WTC11 (cell line): ENCODE results near the gene RAET1G. TPM values are rescaled to one million over a fixed set of nuclear protein-coding genes. Genes with fewer than 3 reads are reported as not detected.

Source experiments
- ATAC-seq: fragments of 200-7000 bp; cut with Tn5 transposase; 2 replicates; pipeline ENCODE4 v1.10.0; 2021; ENCODE audit warnings: mild to moderate bottlenecking, moderate library complexity
- CTCF ChIA-PET: fragments of 300-600 bp; sonication (Branson Sonifier 250); formaldehyde crosslinking; loops from one replicate; lab custom pipeline; 2021; ENCODE audit warnings: antibody characterized with exemption; lab: Charles Lee
- POLR2A ChIA-PET: fragments of 350-600 bp; sonication (Branson Sonifier 250); formaldehyde crosslinking; loops from one replicate; lab custom pipeline; 2021; ENCODE audit warnings: antibody characterized with exemption; lab: Charles Lee
- DNase-seq: peaks from one replicate; pipeline ENCODE4 v3.0.0; 2021; ENCODE audit warnings: low spot score
- H3K27ac Mint-ChIP-seq: 2 replicates; pipeline ENCODE4 v1.8.0; 2021; ENCODE audit warnings: mixed read lengths
- H3K27me3 Mint-ChIP-seq: 2 replicates; pipeline ENCODE4 v1.8.0; 2021; ENCODE audit warnings: low read depth, mild to moderate bottlenecking, moderate library complexity, mixed read lengths
- H3K36me3 Mint-ChIP-seq: 2 replicates; pipeline ENCODE4 v1.8.0; 2021; ENCODE audit warnings: mixed read lengths
- H3K4me1 Mint-ChIP-seq: 2 replicates; pipeline ENCODE4 v1.8.0; 2022; ENCODE audit warnings: mixed read lengths
- H3K4me3 Mint-ChIP-seq: 2 replicates; pipeline ENCODE4 v1.8.0; 2021; ENCODE audit warnings: mild to moderate bottlenecking, moderate library complexity, mixed read lengths
- H3K9me3 Mint-ChIP-seq: 2 replicates; pipeline ENCODE4 v1.8.0; 2021; ENCODE audit warnings: mixed read lengths
- ERG ChIP-seq: fragments of 250-450 bp; sonication (Bioruptor Pico); IDR thresholded peaks from 2 replicates; pipeline ENCODE4 v1.8.0; 2021; ENCODE audit warnings: mild to moderate bottlenecking
- ESRRA ChIP-seq: sonication (generic); formaldehyde crosslinking; IDR thresholded peaks from 2 replicates; pipeline ENCODE4 v1.8.1; 2022; ENCODE audit warnings: mild to moderate bottlenecking, missing genetic modification reagents, borderline replicate concordance
- FOXK1 ChIP-seq: sonication (generic); formaldehyde crosslinking; IDR thresholded peaks from 2 replicates; pipeline ENCODE4 v1.8.0; 2022; ENCODE audit warnings: mild to moderate bottlenecking, moderate library complexity, missing genetic modification reagents
- GTF2I ChIP-seq: fragments of 250-450 bp; sonication (Bioruptor Pico); conservative IDR thresholded peaks from 2 replicates; pipeline ENCODE4 v1.4.0; 2021; ENCODE audit warnings: mild to moderate bottlenecking
- HMGXB4 ChIP-seq: sonication (generic); formaldehyde crosslinking; IDR thresholded peaks from 2 replicates; pipeline ENCODE4 v1.8.1; 2023; ENCODE audit warnings: mild to moderate bottlenecking, moderate library complexity, missing genetic modification reagents
- MXD4 ChIP-seq: fragments of 250-450 bp; sonication (Bioruptor Pico); IDR thresholded peaks from 2 replicates; pipeline ENCODE4 v1.8.0; 2021; ENCODE audit warnings: mild to moderate bottlenecking, moderate library complexity, borderline replicate concordance
- NFE2L1 ChIP-seq: sonication (generic); formaldehyde crosslinking; IDR thresholded peaks from 2 replicates; pipeline ENCODE4 v1.8.1; 2023; ENCODE audit warnings: missing genetic modification reagents
- NR3C1 ChIP-seq: sonication (generic); formaldehyde crosslinking; conservative IDR thresholded peaks from 2 replicates; pipeline ENCODE4 v1.8.1; 2023; ENCODE audit warnings: low read depth, mild to moderate bottlenecking, missing genetic modification reagents
- PRDM15 ChIP-seq: sonication (generic); formaldehyde crosslinking; IDR thresholded peaks from 2 replicates; pipeline ENCODE4 v1.8.0; 2022; ENCODE audit warnings: missing genetic modification reagents
- SOX15 ChIP-seq: fragments of 250-450 bp; sonication (Bioruptor Pico); IDR thresholded peaks from 2 replicates; pipeline ENCODE4 v1.9.0; 2021; ENCODE audit warnings: mild to moderate bottlenecking
- TCF7 ChIP-seq: sonication (generic); formaldehyde crosslinking; IDR thresholded peaks from 2 replicates; pipeline ENCODE4 v1.8.0; 2022; ENCODE audit warnings: mild to moderate bottlenecking, low read depth, missing genetic modification reagents, moderate library complexity
- TEAD1 ChIP-seq: sonication (generic); formaldehyde crosslinking; IDR thresholded peaks from 2 replicates; pipeline ENCODE4 v1.8.0; 2022; ENCODE audit warnings: mild to moderate bottlenecking, missing genetic modification reagents
- ZNF121 ChIP-seq: sonication (generic); formaldehyde crosslinking; IDR thresholded peaks from 2 replicates; pipeline ENCODE4 v1.8.0; 2023; ENCODE audit warnings: missing genetic modification reagents
- ZNF396 ChIP-seq: fragments of 250-450 bp; sonication (Bioruptor Pico); IDR thresholded peaks from 2 replicates; pipeline ENCODE4 v1.8.0; 2021; ENCODE audit warnings: mild to moderate bottlenecking, moderate library complexity, borderline replicate concordance
- ZNF671 ChIP-seq: fragments of 250-450 bp; sonication (Bioruptor Pico); IDR thresholded peaks from 2 replicates; pipeline ENCODE4 v1.8.0; 2021; ENCODE audit warnings: mild to moderate bottlenecking
- total RNA-seq: library from RNA; stranded (reverse); gene quantifications from 3 replicates; pipeline ENCODE4 v1.2.3, GENCODE V29; 2021
- TF ChIP-seq, protein P1 (sequence below): sonication (generic); formaldehyde crosslinking; IDR thresholded peaks from 2 replicates; pipeline ENCODE4 v1.8.1; 2022; ENCODE audit warnings: low read depth, missing genetic modification reagents, borderline replicate concordance
- TF ChIP-seq, protein P2 (sequence below): sonication (generic); formaldehyde crosslinking; IDR thresholded peaks from 2 replicates; pipeline ENCODE4 v1.8.0; 2022; ENCODE audit warnings: mild to moderate bottlenecking, missing genetic modification reagents
- TF ChIP-seq, protein P3 (sequence below): sonication (generic); formaldehyde crosslinking; IDR thresholded peaks from 2 replicates; pipeline ENCODE4 v1.8.1; 2023; ENCODE audit warnings: mild to moderate bottlenecking, missing genetic modification reagents
- TF ChIP-seq, protein P4 (sequence below): sonication (generic); formaldehyde crosslinking; conservative IDR thresholded peaks from 2 replicates; pipeline ENCODE4 v1.8.1; 2023; ENCODE audit warnings: mild to moderate bottlenecking, low read depth, missing genetic modification reagents, moderate library complexity

Gene RAET1G
- total RNA-seq, 1 experiment from 2014 or later, result not detected

DNA sequence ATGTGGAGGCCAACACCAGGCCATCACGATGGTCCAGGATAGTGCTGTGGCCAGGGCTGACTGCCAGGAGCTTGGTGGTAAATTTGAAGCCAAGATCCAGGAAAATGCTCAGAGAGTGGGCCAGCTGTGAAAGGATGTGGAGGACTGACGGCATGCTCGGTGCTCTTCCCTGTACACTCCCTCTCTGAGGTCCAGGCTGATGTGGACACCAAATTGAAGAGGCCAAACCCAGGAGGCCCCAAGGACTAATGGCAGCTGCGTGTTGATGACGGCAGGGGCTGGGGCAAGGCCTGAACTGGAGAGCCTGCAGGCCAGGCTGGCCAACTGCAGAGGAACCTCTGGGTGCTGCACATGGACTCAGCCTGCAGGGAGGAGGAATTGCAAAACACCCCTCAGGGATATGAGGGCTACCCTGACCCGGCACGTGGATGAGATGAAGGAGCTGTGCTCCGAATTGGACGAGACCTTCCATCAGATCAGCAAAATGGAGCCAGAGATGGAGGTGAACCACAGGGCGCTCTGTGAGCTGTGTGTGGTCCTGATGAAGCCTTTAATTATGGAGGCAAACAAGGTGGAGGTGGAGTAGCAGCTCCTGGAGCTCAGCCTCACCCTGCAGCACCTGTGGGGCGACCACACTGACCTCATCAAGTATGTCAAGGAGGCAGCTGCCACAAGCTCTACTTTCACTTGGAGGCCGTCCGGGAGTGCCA lies 18.1 kb downstream of the RAET1G start:
- POLR2A ChIA-PET, result no interaction called here
- CTCF ChIA-PET, result interaction anchor here (0.6 to 3.2 kb wide), 5 partner anchors 41 to 76 kb away, joined by 3 to 21 read pairs (median 3); partner anchors contain the start of gene LRP11

More for the DNA sequence above, 18.1 kb downstream of the RAET1G start:
- Mint-ChIP-seq H3K36me3 (peaks cover 16% of the 10 kb centered on the region), H3K9me3 (peaks cover 35% of the 10 kb centered on the region), H3K27me3 (peaks cover 13% of the 10 kb centered on the region), H3K4me1 (no peaks in the 10 kb centered on the region), H3K4me3 (no peak overlapping the region), H3K27ac (no peak overlapping the region)
- ATAC-seq (no peak), DNase-seq (no peak)
- TF ChIP-seq ZNF121 (CRISPR knock-in tag) (no peak), ESRRA (CRISPR knock-in tag) (no peak), HMGXB4 (no peak), FOXK1 (CRISPR knock-in tag) (no peak), ZNF396 (CRISPR knock-in tag) (no peak), TEAD1 (CRISPR knock-in tag) (no peak), NR3C1 (CRISPR knock-in tag) (no peak), NFE2L1 (no peak), MXD4 (CRISPR knock-in tag) (no peak), PRDM15 (no peak), ZNF671 (CRISPR knock-in tag) (no peak), TCF7 (CRISPR knock-in tag) (no peak), GTF2I (no peak), SOX15 (CRISPR knock-in tag) (no peak), ERG (CRISPR knock-in tag) (no peak)
- TF ChIP-seq, protein P1, sequence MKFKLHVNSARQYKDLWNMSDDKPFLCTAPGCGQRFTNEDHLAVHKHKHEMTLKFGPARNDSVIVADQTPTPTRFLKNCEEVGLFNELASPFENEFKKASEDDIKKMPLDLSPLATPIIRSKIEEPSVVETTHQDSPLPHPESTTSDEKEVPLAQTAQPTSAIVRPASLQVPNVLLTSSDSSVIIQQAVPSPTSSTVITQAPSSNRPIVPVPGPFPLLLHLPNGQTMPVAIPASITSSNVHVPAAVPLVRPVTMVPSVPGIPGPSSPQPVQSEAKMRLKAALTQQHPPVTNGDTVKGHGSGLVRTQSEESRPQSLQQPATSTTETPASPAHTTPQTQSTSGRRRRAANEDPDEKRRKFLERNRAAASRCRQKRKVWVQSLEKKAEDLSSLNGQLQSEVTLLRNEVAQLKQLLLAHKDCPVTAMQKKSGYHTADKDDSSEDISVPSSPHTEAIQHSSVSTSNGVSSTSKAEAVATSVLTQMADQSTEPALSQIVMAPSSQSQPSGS (CRISPR knock-in tag), result no peak
- TF ChIP-seq, protein P2, sequence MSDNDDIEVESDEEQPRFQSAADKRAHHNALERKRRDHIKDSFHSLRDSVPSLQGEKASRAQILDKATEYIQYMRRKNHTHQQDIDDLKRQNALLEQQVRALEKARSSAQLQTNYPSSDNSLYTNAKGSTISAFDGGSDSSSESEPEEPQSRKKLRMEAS (CRISPR knock-in tag), result no peak
- TF ChIP-seq, protein P3, sequence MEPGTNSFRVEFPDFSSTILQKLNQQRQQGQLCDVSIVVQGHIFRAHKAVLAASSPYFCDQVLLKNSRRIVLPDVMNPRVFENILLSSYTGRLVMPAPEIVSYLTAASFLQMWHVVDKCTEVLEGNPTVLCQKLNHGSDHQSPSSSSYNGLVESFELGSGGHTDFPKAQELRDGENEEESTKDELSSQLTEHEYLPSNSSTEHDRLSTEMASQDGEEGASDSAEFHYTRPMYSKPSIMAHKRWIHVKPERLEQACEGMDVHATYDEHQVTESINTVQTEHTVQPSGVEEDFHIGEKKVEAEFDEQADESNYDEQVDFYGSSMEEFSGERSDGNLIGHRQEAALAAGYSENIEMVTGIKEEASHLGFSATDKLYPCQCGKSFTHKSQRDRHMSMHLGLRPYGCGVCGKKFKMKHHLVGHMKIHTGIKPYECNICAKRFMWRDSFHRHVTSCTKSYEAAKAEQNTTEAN, result no peak
- TF ChIP-seq, protein P4, sequence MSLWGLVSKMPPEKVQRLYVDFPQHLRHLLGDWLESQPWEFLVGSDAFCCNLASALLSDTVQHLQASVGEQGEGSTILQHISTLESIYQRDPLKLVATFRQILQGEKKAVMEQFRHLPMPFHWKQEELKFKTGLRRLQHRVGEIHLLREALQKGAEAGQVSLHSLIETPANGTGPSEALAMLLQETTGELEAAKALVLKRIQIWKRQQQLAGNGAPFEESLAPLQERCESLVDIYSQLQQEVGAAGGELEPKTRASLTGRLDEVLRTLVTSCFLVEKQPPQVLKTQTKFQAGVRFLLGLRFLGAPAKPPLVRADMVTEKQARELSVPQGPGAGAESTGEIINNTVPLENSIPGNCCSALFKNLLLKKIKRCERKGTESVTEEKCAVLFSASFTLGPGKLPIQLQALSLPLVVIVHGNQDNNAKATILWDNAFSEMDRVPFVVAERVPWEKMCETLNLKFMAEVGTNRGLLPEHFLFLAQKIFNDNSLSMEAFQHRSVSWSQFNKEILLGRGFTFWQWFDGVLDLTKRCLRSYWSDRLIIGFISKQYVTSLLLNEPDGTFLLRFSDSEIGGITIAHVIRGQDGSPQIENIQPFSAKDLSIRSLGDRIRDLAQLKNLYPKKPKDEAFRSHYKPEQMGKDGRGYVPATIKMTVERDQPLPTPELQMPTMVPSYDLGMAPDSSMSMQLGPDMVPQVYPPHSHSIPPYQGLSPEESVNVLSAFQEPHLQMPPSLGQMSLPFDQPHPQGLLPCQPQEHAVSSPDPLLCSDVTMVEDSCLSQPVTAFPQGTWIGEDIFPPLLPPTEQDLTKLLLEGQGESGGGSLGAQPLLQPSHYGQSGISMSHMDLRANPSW, result no peak
